Upper lobe of right lung (tissue), 1 donor: ENCODE data around the gene ENTHD1. TPM values are rescaled to one million over a fixed set of nuclear protein-coding genes. Genes with fewer than 3 reads are reported as not detected.

Source experiments
- ATAC-seq: fragments of 200-7000 bp; cut with Tn5 transposase; one replicate; pipeline ENCODE4 v1.9.1; 2020; ENCODE audit warnings: mild to moderate bottlenecking, moderate library complexity
- DNase-seq: peaks from one replicate; pipeline ENCODE4 v3.0.0-alpha.2; 2020
- H3K27ac ChIP-seq: fragments of 200-600 bp; one replicate; pipeline ENCODE4 v1.8.0; 2022
- H3K27me3 ChIP-seq: fragments of 200-600 bp; one replicate; pipeline ENCODE4 v1.8.0; 2022; ENCODE audit warnings: mild to moderate bottlenecking
- H3K36me3 ChIP-seq: fragments of 200-600 bp; one replicate; pipeline ENCODE4 v1.8.0; 2022
- H3K4me1 ChIP-seq: fragments of 200-600 bp; one replicate; pipeline ENCODE4 v1.8.0; 2022
- H3K4me3 ChIP-seq: fragments of 200-600 bp; one replicate; pipeline ENCODE4 v1.8.0; 2022; ENCODE audit warnings: mild to moderate bottlenecking
- H3K9me3 ChIP-seq: fragments of 200-600 bp; one replicate; pipeline ENCODE4 v1.8.0; 2022
- intact Hi-C: fragments of 100-400 bp; cut with DNase I; formaldehyde crosslinking; loops from one replicate; pipeline ENCODE4 v1.11.0; 2022
- total RNA-seq: library from RNA; stranded (reverse); fragmentation: NEBNext Ultra II Directional; extraction: Animal tissue kit (Norgen Biotek cat#: 25700); gene quantifications from one replicate; pipeline ENCODE4 v1.2.1, GENCODE V29; 2021
- TF ChIP-seq, protein P1 (sequence below): fragments of 200-600 bp; IDR thresholded peaks from one replicate; pipeline ENCODE4 v1.8.0; 2022; ENCODE audit warnings: antibody characterized with exemption
- donor health status: DM: no; HTN: yes; CAD: no; lungs with severe emphysema.

ENTHD1 gene
- total RNA-seq, 1 donor from 2014 or later, result not detected

DNA sequence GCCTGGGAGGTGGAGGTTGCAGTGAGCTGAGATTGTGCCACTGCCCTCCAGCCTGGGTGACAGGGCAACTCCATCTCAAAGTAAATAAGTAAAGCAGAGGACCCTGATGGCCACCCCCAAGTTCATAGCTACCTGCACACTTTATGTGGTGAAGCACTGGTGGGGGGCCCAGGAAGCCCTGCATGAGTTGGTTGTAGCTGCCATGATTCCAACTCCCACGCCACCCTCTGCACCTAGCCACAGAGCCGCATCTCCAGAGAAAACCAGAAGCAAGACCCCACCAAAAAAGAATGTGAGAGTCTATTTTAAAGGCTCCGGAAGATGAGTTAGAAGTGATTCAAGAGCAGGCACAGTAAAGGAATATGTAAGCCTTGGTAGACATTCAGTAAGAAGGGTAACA lies 46.3 kb upstream of the ENTHD1 start:
- no peak overlapping the region for H3K27ac ChIP-seq
- no peak overlapping the region for H3K4me3 ChIP-seq
- TF ChIP-seq, protein P1, sequence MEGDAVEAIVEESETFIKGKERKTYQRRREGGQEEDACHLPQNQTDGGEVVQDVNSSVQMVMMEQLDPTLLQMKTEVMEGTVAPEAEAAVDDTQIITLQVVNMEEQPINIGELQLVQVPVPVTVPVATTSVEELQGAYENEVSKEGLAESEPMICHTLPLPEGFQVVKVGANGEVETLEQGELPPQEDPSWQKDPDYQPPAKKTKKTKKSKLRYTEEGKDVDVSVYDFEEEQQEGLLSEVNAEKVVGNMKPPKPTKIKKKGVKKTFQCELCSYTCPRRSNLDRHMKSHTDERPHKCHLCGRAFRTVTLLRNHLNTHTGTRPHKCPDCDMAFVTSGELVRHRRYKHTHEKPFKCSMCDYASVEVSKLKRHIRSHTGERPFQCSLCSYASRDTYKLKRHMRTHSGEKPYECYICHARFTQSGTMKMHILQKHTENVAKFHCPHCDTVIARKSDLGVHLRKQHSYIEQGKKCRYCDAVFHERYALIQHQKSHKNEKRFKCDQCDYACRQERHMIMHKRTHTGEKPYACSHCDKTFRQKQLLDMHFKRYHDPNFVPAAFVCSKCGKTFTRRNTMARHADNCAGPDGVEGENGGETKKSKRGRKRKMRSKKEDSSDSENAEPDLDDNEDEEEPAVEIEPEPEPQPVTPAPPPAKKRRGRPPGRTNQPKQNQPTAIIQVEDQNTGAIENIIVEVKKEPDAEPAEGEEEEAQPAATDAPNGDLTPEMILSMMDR, result no peak
- no peaks in the 10 kb centered on the region for H3K9me3 ChIP-seq
- H3K4me1 ChIP-seq, result no peaks in the 10 kb centered on the region
- no peak for ATAC-seq
- H3K36me3 ChIP-seq, result no peaks in the 10 kb centered on the region
- intact Hi-C loops, result no loop called here
- no peak for DNase-seq
- peaks cover 39% of the 10 kb centered on the region for H3K27me3 ChIP-seq

- Histone ChIP-seq H3K4me1 (no peaks in the 10 kb centered on the region), H3K9me3 (no peaks in the 10 kb centered on the region), H3K4me3 (no peak overlapping the region), H3K36me3 (no peaks in the 10 kb centered on the region), H3K27ac (no peak overlapping the region), H3K27me3 (peaks cover 44% of the 10 kb centered on the region)
- TF ChIP-seq, protein P1, result no peak
- intact Hi-C loops, result no loop called here
- ATAC-seq (no peak), DNase-seq (no peak)
Observed at GRCh38 chr22:39938509-39939111, 45.0 kb upstream of the ENTHD1 start.

GRCh38 chr22:39937906-39938305 lies 44.3 kb upstream of the ENTHD1 start:
- Histone ChIP-seq H3K4me3 (no peak overlapping the region), H3K27ac (no peak overlapping the region), H3K9me3 (no peaks in the 10 kb centered on the region), H3K4me1 (no peaks in the 10 kb centered on the region), H3K27me3 (peaks cover 43% of the 10 kb centered on the region), H3K36me3 (no peaks in the 10 kb centered on the region)
- intact Hi-C loops, result no loop called here
- no peak for ATAC-seq
- no peak for DNase-seq
- TF ChIP-seq, protein P1, result no peak

DNA sequence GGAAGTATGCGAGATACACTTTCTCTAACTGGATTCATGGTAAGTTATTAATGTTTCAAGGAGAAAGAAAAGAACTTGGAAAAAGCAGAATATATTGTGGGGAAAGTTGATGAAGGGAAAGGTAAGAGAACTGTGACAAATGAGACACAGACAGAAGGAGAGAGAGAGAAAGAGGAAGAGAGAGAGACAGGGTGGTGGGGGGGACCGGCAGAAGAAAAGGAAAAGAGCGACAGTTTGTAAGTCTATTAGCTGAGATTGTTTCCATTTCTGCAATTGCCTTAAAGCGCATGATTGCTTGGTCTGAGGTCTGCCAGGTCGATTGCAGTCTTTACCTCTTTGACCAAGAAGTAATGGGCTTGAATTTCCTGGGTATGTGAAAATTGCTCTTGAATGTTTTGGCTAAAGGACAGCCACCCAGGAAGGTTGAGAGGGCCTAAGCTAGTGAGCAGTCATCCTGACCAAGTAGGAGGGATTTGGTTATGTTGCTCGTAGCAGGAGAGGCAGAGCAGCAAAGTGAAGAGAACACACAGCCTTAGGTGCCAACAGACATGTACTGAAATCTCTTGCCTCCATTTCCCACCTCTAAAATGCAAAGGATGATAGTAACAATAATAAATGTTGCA lies 43.1 kb upstream of the ENTHD1 start:
- H3K4me3 ChIP-seq, result no peak overlapping the region
- intact Hi-C loops, result no loop called here
- no peaks in the 10 kb centered on the region for H3K36me3 ChIP-seq
- DNase-seq (no peak), ATAC-seq (no peak)
- H3K9me3 ChIP-seq, result no peaks in the 10 kb centered on the region
- no peaks in the 10 kb centered on the region for H3K4me1 ChIP-seq
- TF ChIP-seq, protein P1, result no peak
- H3K27ac ChIP-seq, result no peak overlapping the region
- peaks cover 46% of the 10 kb centered on the region for H3K27me3 ChIP-seq

DNA sequence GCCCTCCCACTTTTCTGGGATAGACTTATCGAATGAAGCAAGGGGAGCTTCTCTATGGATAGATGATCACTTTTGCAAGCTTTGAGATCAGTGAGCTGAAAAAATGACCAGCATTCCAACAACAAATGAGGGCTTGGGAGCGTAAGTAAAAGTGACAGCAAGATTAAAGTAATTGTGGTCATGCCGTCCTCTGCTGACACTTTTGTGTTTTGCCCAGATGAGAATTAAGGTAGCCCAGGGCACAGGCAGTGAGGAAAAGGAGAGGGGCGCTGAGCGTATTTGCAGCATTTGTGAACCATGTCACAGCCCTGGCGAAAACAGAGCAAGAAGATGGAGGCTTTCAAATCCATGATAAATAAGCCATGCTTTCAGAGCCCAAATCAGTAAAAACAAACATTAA lies 42.1 kb upstream of the ENTHD1 start:
- H3K4me1 ChIP-seq, result no peaks in the 10 kb centered on the region
- DNase-seq, result no peak
- H3K4me3 ChIP-seq, result no peak overlapping the region
- TF ChIP-seq, protein P1, result no peak
- no peaks in the 10 kb centered on the region for H3K36me3 ChIP-seq
- ATAC-seq, result no peak
- H3K27me3 ChIP-seq, result peaks cover 51% of the 10 kb centered on the region
- no peaks in the 10 kb centered on the region for H3K9me3 ChIP-seq
- intact Hi-C loops, result no loop called here
- no peak overlapping the region for H3K27ac ChIP-seq
